Measurements from ENCODE around the gene TMPRSS2. TPM values are rescaled to one million over a fixed set of nuclear protein-coding genes. Genes with fewer than 3 reads are reported as not detected.

The TMPRSS2 gene
- total and polyA plus RNA-seq, 2 of the 13 experiments (the other 11 are each of a cell fraction or from before 2014, with no cell fraction given) = 1.7 to 1.8 TPM

DNA sequence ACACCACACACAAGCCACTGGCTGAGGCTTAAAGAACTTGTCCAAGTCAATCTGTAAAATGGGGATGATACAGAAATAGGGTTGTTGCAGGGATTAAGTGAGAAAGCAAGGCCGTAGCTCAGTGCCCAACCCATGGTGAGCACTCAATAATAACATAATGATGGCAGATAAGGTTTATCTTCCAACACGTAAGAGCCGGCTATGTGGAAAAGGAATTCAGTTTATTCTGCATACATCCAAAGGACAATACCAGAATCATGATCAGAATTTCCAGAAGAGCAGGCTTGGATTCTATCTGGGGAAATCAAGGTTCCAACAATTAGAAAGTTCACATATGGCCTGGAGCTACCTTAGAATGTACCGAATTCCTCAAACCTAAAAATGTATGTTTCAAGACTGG, 4.6 kb downstream of the TMPRSS2 start:
- Histone ChIP-seq H3K9ac (ENCODE audit: insufficient read depth, low read depth, low read length) (no peak overlapping the region), H3K27me3 (ENCODE audit: control insufficient read depth in 1 of 2, insufficient read depth in 2 of 2, low read length in 2 of 2) (peaks cover 2 to 23% of the 10 kb centered on the region in 2 experiments; a peak in 4 of 5 replicates), H3K36me3 (replicated peaks in 1 of 2; ENCODE audit: control insufficient read depth in 1 of 2, insufficient read depth in 2 of 2, low read length in 2 of 2) (no peaks in the 10 kb centered on the region), H3K27ac (ENCODE audit: extremely low read length, insufficient read depth, low read length) (no peak overlapping the region), H4K20me1 (ENCODE audit: insufficient read depth, low read length) (no peaks in the 10 kb centered on the region), H2AFZ (ENCODE audit: low read length) (no peak overlapping the region), H3K4me2 (ENCODE audit: low read depth, low read length) (no peak overlapping the region), H3K4me3 (replicated peaks in 1 of 3; ENCODE audit: insufficient read depth in 1 of 3, low read depth in 2 of 3, low read length in 3 of 3) (no peak overlapping the region), H3K79me2 (ENCODE audit: insufficient read depth, low read length) (no peaks in the 10 kb centered on the region), H3K4me1 (ENCODE audit: insufficient read depth, low read length) (peaks cover 51% of the 10 kb centered on the region), H3K9me3 (ENCODE audit: low read length) (no peaks in the 10 kb centered on the region)
- TF ChIP-seq HMGA1 (CRISPR knock-in tag; conservative IDR thresholded peaks at IDR 0.05) (no peak), ZNF121 (CRISPR knock-in tag; IDR thresholded peaks at IDR 0.05) (no peak), ZNF44 (CRISPR knock-in tag; IDR thresholded peaks at IDR 0.05) (no peak), PPARG (CRISPR knock-in tag; conservative IDR thresholded peaks at IDR 0.05) (no peak), GLMP (CRISPR knock-in tag; IDR thresholded peaks at IDR 0.05; ENCODE audit: borderline replicate concordance) (no peak), HHEX (CRISPR knock-in tag; IDR thresholded peaks at IDR 0.05) (no peak), PBX2 (CRISPR knock-in tag; IDR thresholded peaks at IDR 0.05) (no peak), ZNF639 (CRISPR knock-in tag; conservative IDR thresholded peaks at IDR 0.05) (no peak), NFYC (CRISPR knock-in tag; IDR thresholded peaks at IDR 0.05) (no peak)
- TF ChIP-seq, protein P1, sequence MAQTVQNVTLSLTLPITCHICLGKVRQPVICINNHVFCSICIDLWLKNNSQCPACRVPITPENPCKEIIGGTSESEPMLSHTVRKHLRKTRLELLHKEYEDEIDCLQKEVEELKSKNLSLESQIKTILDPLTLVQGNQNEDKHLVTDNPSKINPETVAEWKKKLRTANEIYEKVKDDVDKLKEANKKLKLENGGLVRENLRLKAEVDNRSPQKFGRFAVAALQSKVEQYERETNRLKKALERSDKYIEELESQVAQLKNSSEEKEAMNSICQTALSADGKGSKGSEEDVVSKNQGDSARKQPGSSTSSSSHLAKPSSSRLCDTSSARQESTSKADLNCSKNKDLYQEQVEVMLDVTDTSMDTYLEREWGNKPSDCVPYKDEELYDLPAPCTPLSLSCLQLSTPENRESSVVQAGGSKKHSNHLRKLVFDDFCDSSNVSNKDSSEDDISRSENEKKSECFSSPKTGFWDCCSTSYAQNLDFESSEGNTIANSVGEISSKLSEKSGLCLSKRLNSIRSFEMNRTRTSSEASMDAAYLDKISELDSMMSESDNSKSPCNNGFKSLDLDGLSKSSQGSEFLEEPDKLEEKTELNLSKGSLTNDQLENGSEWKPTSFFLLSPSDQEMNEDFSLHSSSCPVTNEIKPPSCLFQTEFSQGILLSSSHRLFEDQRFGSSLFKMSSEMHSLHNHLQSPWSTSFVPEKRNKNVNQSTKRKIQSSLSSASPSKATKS (CRISPR knock-in tag; IDR thresholded peaks at IDR 0.05) = no peak
- no TSS peak for BruUV-seq (replicated peaks)
- in situ Hi-C loops (cut with HindIII; ENCODE audit: extremely low pct_ligation_motif_present, low pct_unique_long_range_greater_than_20kb) = no loop called here
- no peak for ATAC-seq
- FAIRE-seq = no peak
- intact Hi-C loops (cut with micrococcal nuclease; ENCODE audit: unreplicated experiment) = no loop called here
- POLR2A ChIA-PET = no interaction called here
- DNase-seq (ENCODE audit: low spot score) = no peak
- CTCF ChIA-PET (ENCODE audit: low intra/inter-chr PET ratio, low total read pairs) = no interaction called here
- WGBS (ENCODE audit: low lambda C conversion rate) = 85% methylated on average over 4 of the region's 4 CpGs

All from HepG2 (cell line).